HEK293 (cell line): ENCODE measurements around the gene ELF1.

Experiments used
- CTCF ChIA-PET: fragments of 350-600 bp; formaldehyde crosslinking; extraction: SDS; loops from one replicate; lab custom pipeline; 2021; ENCODE audit warnings: antibody characterized with exemption; lab: Yijun Ruan, JAX
- POLR2A ChIA-PET: fragments of 300-600 bp; formaldehyde crosslinking; extraction: SDS; loops from one replicate; lab custom pipeline; 2020; ENCODE audit warnings: antibody characterized with exemption, inconsistent platforms; lab: Yijun Ruan, JAX
- H3K27ac ChIP-seq: fragments of 200-500 bp; sonication (Bioruptor generic); 2 replicates; pipeline ENCODE4 v1.5.1; 2014; ENCODE audit warnings: low read depth, low read length, control low read depth, inconsistent platforms; ENCODE audit errors: extremely low read depth
- H3K36me3 ChIP-seq, 2 experiments: fragments of 200-500 bp in 1 of 2; sonication (Bioruptor generic) in 1 of 2; 1 replicate in 1 of 2; 2 replicates in 1 of 2; pipeline ENCODE4 v1.5.1; 2014 to 2017; ENCODE audit warnings: inconsistent platforms in 2 of 2, low read length in 2 of 2; ENCODE audit not compliant: control insufficient read depth in 2 of 2, insufficient read depth in 1 of 2
- H3K4me1 ChIP-seq: fragments of 200-500 bp; sonication (Bioruptor generic); 2 replicates; pipeline ENCODE4 v1.5.1; 2014; ENCODE audit warnings: mild to moderate bottlenecking, low read length, inconsistent platforms; ENCODE audit not compliant: control insufficient read depth, insufficient read depth
- H3K4me3 ChIP-seq: 2 replicates; pipeline ENCODE4 v1.5.1; 2011; ENCODE audit warnings: low read depth, mild to moderate bottlenecking, control low read depth, low read length, moderate library complexity
- H3K9me3 ChIP-seq: fragments of 200-500 bp; sonication (Bioruptor generic); 2 replicates; pipeline ENCODE4 v1.5.1; 2014; ENCODE audit warnings: low read depth, low read length, inconsistent platforms; ENCODE audit not compliant: control insufficient read depth, insufficient read depth
- CTCF ChIP-seq: fragments of 450-650 bp; formaldehyde crosslinking; IDR thresholded peaks from 2 replicates; pipeline ENCODE4 v1.5.1; 2016; ENCODE audit warnings: missing biosample characterization, missing genetic modification characterization
- ELK4 ChIP-seq: IDR thresholded peaks from 2 replicates; pipeline ENCODE4 v1.6.1; 2011; ENCODE audit warnings: mild to moderate bottlenecking, low read depth, low read length, borderline replicate concordance
- GFI1B ChIP-seq: fragments of 450-650 bp; formaldehyde crosslinking; IDR thresholded peaks from 2 replicates; pipeline ENCODE4 v1.5.1; 2016; ENCODE audit warnings: missing biosample characterization, missing genetic modification characterization
- HOXA7 ChIP-seq: sonication (generic); formaldehyde crosslinking; IDR thresholded peaks from 2 replicates; pipeline ENCODE4 v1.8.1; 2022; ENCODE audit warnings: missing genetic modification reagents, borderline replicate concordance
- KLF16 ChIP-seq: fragments of 450-650 bp; formaldehyde crosslinking; IDR thresholded peaks from 2 replicates; pipeline ENCODE4 v1.5.1; 2017; ENCODE audit warnings: missing biosample characterization, missing genetic modification characterization
- MEIS1 ChIP-seq: sonication (generic); formaldehyde crosslinking; IDR thresholded peaks from 2 replicates; pipeline ENCODE4 v1.8.1; 2022; ENCODE audit warnings: missing genetic modification reagents, mild to moderate bottlenecking, borderline replicate concordance
- OVOL3 ChIP-seq: fragments of 450-650 bp; formaldehyde crosslinking; IDR thresholded peaks from 2 replicates; pipeline ENCODE4 v1.5.1; 2016; ENCODE audit warnings: missing biosample characterization, missing genetic modification characterization
- SALL2 ChIP-seq: fragments of 450-650 bp; formaldehyde crosslinking; IDR thresholded peaks from 2 replicates; pipeline ENCODE4 v1.5.0; 2017; ENCODE audit warnings: missing biosample characterization, mild to moderate bottlenecking, missing genetic modification characterization, borderline replicate concordance
- ZBTB1 ChIP-seq: fragments of 450-650 bp; formaldehyde crosslinking; IDR thresholded peaks from 2 replicates; pipeline ENCODE4 v1.5.1; 2016; ENCODE audit warnings: missing biosample characterization, missing genetic modification characterization
- ZBTB17 ChIP-seq: fragments of 450-650 bp; formaldehyde crosslinking; IDR thresholded peaks from 2 replicates; pipeline ENCODE4 v1.5.1; 2016; ENCODE audit warnings: missing biosample characterization, missing genetic modification characterization
- ZNF10 ChIP-seq: fragments of 450-650 bp; formaldehyde crosslinking; IDR thresholded peaks from 2 replicates; pipeline ENCODE4 v1.5.1; 2017; ENCODE audit warnings: missing biosample characterization, missing genetic modification characterization
- ZNF114 ChIP-seq: fragments of 450-650 bp; formaldehyde crosslinking; IDR thresholded peaks from 2 replicates; pipeline ENCODE4 v1.5.0; 2017; ENCODE audit warnings: missing biosample characterization, missing genetic modification characterization
- ZNF121 ChIP-seq: fragments of 450-650 bp; formaldehyde crosslinking; IDR thresholded peaks from 2 replicates; pipeline ENCODE4 v1.5.1; 2016; ENCODE audit warnings: missing biosample characterization, missing genetic modification characterization
- ZNF132 ChIP-seq: fragments of 450-650 bp; formaldehyde crosslinking; IDR thresholded peaks from 2 replicates; pipeline ENCODE4 v1.5.1; 2017; ENCODE audit warnings: missing biosample characterization, missing genetic modification characterization, borderline replicate concordance
- ZNF169 ChIP-seq: fragments of 450-650 bp; formaldehyde crosslinking; IDR thresholded peaks from 2 replicates; pipeline ENCODE4 v1.5.1; 2016; ENCODE audit warnings: missing biosample characterization, missing genetic modification characterization
- ZNF274 ChIP-seq, 2 experiments: fragments of 200-500 bp in 1 of 2; fragments of 450-650 bp in 1 of 2; sonication (Bioruptor generic) in 1 of 2; formaldehyde crosslinking in 1 of 2; IDR thresholded peaks; 2 replicates each; pipeline versions ENCODE4 v1.5.1 to v1.6.1; 2014 to 2016; ENCODE audit warnings: borderline replicate concordance in 1 of 2, inconsistent platforms in 1 of 2, low read length in 1 of 2, missing biosample characterization in 1 of 2, missing genetic modification characterization in 1 of 2
- ZNF621 ChIP-seq: fragments of 450-650 bp; formaldehyde crosslinking; IDR thresholded peaks from 2 replicates; pipeline ENCODE4 v1.5.1; 2017; ENCODE audit warnings: missing biosample characterization, missing genetic modification characterization
- ZNF629 ChIP-seq: fragments of 450-650 bp; formaldehyde crosslinking; IDR thresholded peaks from 2 replicates; pipeline ENCODE4 v1.5.1; 2017; ENCODE audit warnings: missing biosample characterization, missing genetic modification characterization
- ZNF664 ChIP-seq: fragments of 450-650 bp; formaldehyde crosslinking; IDR thresholded peaks from 2 replicates; pipeline ENCODE4 v1.5.1; 2016; ENCODE audit warnings: missing biosample characterization, missing genetic modification characterization
- ZNF701 ChIP-seq: fragments of 450-650 bp; formaldehyde crosslinking; IDR thresholded peaks from 2 replicates; pipeline ENCODE4 v1.5.1; 2016; ENCODE audit warnings: missing biosample characterization, missing genetic modification characterization
- ZNF768 ChIP-seq: fragments of 450-650 bp; formaldehyde crosslinking; IDR thresholded peaks from 2 replicates; pipeline ENCODE4 v1.5.1; 2018; ENCODE audit warnings: missing biosample characterization, mild to moderate bottlenecking, missing genetic modification characterization
- ZNF777 ChIP-seq: fragments of 450-650 bp; formaldehyde crosslinking; IDR thresholded peaks from 2 replicates; pipeline ENCODE4 v1.5.1; 2017; ENCODE audit warnings: missing biosample characterization, missing genetic modification characterization, borderline replicate concordance
- ZNF791 ChIP-seq: fragments of 450-650 bp; formaldehyde crosslinking; IDR thresholded peaks from 2 replicates; pipeline ENCODE4 v1.5.1; 2016; ENCODE audit warnings: missing biosample characterization, missing genetic modification characterization
- ZNF792 ChIP-seq: fragments of 450-650 bp; formaldehyde crosslinking; IDR thresholded peaks from 2 replicates; pipeline ENCODE4 v1.5.1; 2016; ENCODE audit warnings: missing biosample characterization, missing genetic modification characterization
- ZSCAN30 ChIP-seq: fragments of 450-650 bp; IDR thresholded peaks from 2 replicates; pipeline ENCODE4 v1.5.1; 2018; ENCODE audit warnings: missing biosample characterization, mild to moderate bottlenecking, missing genetic modification characterization, moderate library complexity
- TF ChIP-seq, protein P1 (sequence below): fragments of 450-650 bp; formaldehyde crosslinking; IDR thresholded peaks from 2 replicates; pipeline ENCODE4 v1.5.1; 2016; ENCODE audit warnings: missing biosample characterization, missing genetic modification characterization

Gene ELF1

GRCh38 chr13:40969169-40969901 is 49.8 kb downstream of the ELF1 start:
- Histone ChIP-seq H3K36me3 (no peaks in the 10 kb centered on the region), H3K4me1 (peaks cover 20% of the 10 kb centered on the region), H3K27ac (no peak overlapping the region), H3K4me3 (no peak overlapping the region), H3K9me3 (no peaks in the 10 kb centered on the region)
- TF ChIP-seq ZNF114 (tag by site-specific recombination), result no peak
- no peak for TF ChIP-seq OVOL3 (tag by site-specific recombination)
- TF ChIP-seq ZNF621 (tag by site-specific recombination), result no peak
- TF ChIP-seq GFI1B (tag by site-specific recombination), result no peak
- ChIA-PET POLR2A (no interaction called here), CTCF (no interaction called here)

DNA sequence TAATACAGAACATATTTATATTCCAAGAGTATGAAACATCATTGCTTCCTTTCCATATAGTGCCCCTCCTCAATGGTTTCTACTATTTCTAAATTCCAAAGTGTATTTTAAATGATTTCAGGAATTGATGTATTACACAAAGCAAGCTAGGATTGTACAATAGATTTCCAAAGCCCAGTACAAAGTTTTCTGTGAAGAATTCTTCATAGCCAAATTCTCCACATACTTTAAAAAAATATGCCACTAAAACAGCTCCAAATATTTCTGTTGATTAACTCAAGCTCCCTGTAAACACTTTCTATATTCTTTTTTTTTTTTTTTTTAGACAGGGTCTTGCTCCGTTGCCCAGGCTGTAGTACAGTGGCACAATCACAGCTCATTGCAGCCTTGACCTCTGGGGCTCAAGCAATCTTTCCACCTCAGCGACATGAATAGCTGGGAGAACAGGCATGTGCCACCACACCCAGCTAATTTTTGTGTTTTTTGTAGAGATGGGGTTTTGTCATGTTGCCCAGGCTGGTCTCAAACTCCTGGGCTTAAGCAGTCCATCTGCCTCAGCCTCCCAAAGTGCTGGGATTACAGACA is 50.6 kb downstream of the ELF1 start:
- Histone ChIP-seq H3K4me3 (no peak overlapping the region), H3K36me3 (no peaks in the 10 kb centered on the region), H3K4me1 (peaks cover 20% of the 10 kb centered on the region), H3K9me3 (no peaks in the 10 kb centered on the region), H3K27ac (no peak overlapping the region)
- POLR2A ChIA-PET, result no interaction called here
- TF ChIP-seq ZNF121 (tag by site-specific recombination) (peak; percentile 90), ZNF791 (tag by site-specific recombination) (no peak)
- CTCF ChIA-PET, result no interaction called here

DNA sequence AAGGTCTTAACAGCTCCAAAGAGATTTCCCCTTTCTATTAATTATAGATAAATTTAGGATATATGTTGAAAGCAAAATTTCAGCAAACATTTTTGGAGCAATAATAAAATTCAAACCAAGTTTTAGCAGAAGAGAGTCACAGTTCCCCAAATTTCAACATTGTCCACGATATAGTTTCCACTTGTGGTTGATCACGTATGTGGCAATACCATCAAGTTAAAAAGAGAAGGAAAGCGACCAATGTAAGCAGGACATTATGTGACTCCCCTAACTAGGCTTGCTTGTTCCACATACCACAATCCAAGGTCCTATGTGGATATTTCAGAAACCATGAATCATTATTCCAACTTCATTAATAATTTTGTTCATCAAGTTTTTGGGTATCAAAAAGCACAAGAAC is 52.8 kb downstream of the ELF1 start:
- ChIA-PET CTCF (interaction anchor here (0.7 to 1.0 kb wide), 2 partner anchors 8 to 45 kb away, joined by 3 to 4 read pairs; no protein-coding TSS in a partner anchor), POLR2A (no interaction called here)
- Histone ChIP-seq H3K4me3 (no peak overlapping the region), H3K27ac (no peak overlapping the region), H3K36me3 (no peaks in the 10 kb centered on the region), H3K9me3 (no peaks in the 10 kb centered on the region), H3K4me1 (peaks cover 11% of the 10 kb centered on the region)
- TF ChIP-seq ZNF274 (IDR thresholded peaks at IDR 0.05; ENCODE audit: low read length) (no peak), ZNF274 (tag by site-specific recombination; IDR thresholded peaks at IDR 0.05; ENCODE audit: borderline replicate concordance) (no peak), ZNF629 (tag by site-specific recombination) (no peak), ELK4 (no peak), ZSCAN30 (no peak), ZNF701 (tag by site-specific recombination) (no peak), HOXA7 (CRISPR knock-in tag) (no peak), ZBTB1 (no peak), ZNF777 (tag by site-specific recombination) (no peak), ZNF664 (no peak), CTCF (no peak), ZNF10 (tag by site-specific recombination) (no peak), ZNF169 (tag by site-specific recombination) (no peak), MEIS1 (no peak), ZNF768 (no peak), SALL2 (tag by site-specific recombination) (no peak), ZNF132 (tag by site-specific recombination) (no peak), ZNF792 (tag by site-specific recombination) (no peak), KLF16 (tag by site-specific recombination) (no peak), ZBTB17 (tag by site-specific recombination) (no peak)
- TF ChIP-seq, protein P1, sequence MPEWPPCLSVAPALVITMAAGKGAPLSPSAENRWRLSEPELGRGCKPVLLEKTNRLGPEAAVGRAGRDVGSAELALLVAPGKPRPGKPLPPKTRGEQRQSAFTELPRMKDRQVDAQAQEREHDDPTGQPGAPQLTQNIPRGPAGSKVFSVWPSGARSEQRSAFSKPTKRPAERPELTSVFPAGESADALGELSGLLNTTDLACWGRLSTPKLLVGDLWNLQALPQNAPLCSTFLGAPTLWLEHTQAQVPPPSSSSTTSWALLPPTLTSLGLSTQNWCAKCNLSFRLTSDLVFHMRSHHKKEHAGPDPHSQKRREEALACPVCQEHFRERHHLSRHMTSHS (tag by site-specific recombination), result no peak
